Panc1 (cell line): Measurements from ENCODE around the gene INPP4A.

Experiments
- POLR2AphosphoS5 ChIP-seq: IDR thresholded peaks from 2 replicates; pipeline ENCODE4 v1.6.1; 2012; ENCODE audit warnings: mild to moderate bottlenecking, low read depth, low read length, moderate library complexity
- TF ChIP-seq, protein P1 (sequence below): fragments of 450-650 bp; IDR thresholded peaks from 2 replicates; pipeline ENCODE4 v1.5.1; 2017; ENCODE audit warnings: mild to moderate bottlenecking
- TF ChIP-seq, protein P2 (sequence below), 2 experiments: IDR thresholded peaks; 2 replicates each; pipeline ENCODE4 v1.6.1; 2011 to 2012; ENCODE audit warnings: low read depth in 2 of 2, control low read depth in 1 of 2, low read length in 1 of 2, mild to moderate bottlenecking in 1 of 2, moderate library complexity in 1 of 2; ENCODE audit not compliant: insufficient read depth in 1 of 2

DNA sequence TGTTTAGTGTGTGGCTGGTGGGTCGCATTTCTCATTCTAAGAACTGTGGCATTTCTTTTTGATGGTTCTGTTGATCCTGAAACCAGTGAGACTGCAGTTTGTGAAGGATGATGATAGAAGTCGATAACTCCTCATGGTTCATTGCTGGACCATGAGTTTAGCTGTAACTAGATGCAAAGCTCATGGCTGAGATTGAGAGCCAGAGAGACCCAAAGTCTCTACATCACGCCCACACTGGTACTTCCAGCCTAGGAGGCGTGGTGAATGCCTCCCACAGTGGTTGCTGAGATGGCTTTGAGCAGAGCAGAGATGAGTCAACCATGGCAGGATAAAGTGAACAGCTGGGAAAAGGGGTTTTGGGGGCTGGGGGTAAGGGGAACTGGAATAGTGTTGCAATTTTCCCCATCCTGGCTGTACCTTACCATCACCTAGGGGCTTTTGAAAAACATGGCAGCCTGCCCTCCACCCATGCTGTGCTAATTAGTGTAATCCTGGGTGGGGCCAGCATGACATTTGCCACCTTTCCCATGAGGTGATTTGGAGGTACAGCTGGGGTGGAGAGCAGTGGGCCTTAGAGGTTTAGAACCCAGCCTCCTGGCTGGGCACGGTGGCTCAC, 24.1 kb downstream of the INPP4A start:
- no peak for TF ChIP-seq POLR2AphosphoS5
- TF ChIP-seq, protein P1, sequence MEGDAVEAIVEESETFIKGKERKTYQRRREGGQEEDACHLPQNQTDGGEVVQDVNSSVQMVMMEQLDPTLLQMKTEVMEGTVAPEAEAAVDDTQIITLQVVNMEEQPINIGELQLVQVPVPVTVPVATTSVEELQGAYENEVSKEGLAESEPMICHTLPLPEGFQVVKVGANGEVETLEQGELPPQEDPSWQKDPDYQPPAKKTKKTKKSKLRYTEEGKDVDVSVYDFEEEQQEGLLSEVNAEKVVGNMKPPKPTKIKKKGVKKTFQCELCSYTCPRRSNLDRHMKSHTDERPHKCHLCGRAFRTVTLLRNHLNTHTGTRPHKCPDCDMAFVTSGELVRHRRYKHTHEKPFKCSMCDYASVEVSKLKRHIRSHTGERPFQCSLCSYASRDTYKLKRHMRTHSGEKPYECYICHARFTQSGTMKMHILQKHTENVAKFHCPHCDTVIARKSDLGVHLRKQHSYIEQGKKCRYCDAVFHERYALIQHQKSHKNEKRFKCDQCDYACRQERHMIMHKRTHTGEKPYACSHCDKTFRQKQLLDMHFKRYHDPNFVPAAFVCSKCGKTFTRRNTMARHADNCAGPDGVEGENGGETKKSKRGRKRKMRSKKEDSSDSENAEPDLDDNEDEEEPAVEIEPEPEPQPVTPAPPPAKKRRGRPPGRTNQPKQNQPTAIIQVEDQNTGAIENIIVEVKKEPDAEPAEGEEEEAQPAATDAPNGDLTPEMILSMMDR = no peak
- TF ChIP-seq, protein P2, sequence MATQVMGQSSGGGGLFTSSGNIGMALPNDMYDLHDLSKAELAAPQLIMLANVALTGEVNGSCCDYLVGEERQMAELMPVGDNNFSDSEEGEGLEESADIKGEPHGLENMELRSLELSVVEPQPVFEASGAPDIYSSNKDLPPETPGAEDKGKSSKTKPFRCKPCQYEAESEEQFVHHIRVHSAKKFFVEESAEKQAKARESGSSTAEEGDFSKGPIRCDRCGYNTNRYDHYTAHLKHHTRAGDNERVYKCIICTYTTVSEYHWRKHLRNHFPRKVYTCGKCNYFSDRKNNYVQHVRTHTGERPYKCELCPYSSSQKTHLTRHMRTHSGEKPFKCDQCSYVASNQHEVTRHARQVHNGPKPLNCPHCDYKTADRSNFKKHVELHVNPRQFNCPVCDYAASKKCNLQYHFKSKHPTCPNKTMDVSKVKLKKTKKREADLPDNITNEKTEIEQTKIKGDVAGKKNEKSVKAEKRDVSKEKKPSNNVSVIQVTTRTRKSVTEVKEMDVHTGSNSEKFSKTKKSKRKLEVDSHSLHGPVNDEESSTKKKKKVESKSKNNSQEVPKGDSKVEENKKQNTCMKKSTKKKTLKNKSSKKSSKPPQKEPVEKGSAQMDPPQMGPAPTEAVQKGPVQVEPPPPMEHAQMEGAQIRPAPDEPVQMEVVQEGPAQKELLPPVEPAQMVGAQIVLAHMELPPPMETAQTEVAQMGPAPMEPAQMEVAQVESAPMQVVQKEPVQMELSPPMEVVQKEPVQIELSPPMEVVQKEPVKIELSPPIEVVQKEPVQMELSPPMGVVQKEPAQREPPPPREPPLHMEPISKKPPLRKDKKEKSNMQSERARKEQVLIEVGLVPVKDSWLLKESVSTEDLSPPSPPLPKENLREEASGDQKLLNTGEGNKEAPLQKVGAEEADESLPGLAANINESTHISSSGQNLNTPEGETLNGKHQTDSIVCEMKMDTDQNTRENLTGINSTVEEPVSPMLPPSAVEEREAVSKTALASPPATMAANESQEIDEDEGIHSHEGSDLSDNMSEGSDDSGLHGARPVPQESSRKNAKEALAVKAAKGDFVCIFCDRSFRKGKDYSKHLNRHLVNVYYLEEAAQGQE (IDR thresholded peaks at IDR 0.05; ENCODE audit: insufficient read depth in 1 of 2, low read depth in 2 of 2, low read length in 1 of 2) = no peak
